ENCODE results near the gene OR10H5. TPM values are rescaled to one million over a fixed set of nuclear protein-coding genes. Genes with fewer than 3 reads are reported as not detected.

The OR10H5 gene, protein sequence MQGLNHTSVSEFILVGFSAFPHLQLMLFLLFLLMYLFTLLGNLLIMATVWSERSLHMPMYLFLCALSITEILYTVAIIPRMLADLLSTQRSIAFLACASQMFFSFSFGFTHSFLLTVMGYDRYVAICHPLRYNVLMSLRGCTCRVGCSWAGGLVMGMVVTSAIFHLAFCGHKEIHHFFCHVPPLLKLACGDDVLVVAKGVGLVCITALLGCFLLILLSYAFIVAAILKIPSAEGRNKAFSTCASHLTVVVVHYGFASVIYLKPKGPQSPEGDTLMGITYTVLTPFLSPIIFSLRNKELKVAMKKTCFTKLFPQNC
- not detected in 2 replicates for total RNA-seq
- total RNA-seq (2013) = not detected
- polyA plus RNA-seq = not detected in 2 replicates
- not detected in 2 replicates for polyA minus RNA-seq

DNA sequence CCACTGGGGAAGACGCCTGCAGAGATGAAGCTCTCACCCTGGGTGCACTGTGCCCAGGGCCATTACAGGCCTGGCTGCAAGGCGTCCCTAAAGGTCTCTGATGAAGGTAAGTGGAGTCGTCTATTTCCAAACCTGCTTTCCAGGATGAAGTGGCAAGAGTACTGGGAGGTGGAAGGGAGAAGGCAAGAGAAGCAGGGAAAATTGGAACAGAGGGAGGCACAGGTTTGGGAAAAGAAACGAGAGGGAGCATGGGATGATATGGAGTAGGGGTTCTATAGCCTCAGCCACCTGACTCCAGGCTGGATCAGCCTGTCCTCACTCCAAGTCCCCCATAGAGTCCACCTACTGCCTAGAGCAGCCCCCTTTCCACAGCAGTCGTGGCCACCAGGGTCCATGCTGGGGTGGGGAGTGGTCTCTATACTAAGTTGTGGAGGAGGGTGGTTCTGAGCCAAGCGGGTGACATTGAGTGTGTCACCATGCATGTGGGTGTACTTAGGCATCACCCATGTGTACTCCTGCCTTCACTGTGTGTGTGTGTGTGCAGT is at the start of gene OR10H5:
OR10H5 (plus strand) TSS at position 51 of the 545 bp plus-strand sequence. CDS start 6,388 bp downstream, outside the sequence.
- 81% methylated on average over 4 of the region's 6 CpGs for WGBS (ENCODE audit: insufficient coverage)
- Histone ChIP-seq H3K79me2 (ENCODE audit: control insufficient read depth, insufficient read depth, low read length) (no peaks in the 10 kb centered on the region), H3K27ac (ENCODE audit: low read length in 2 of 2) (no peak within 1 kb of the TSS), H3K4me3 (ENCODE audit: control extremely low read depth in 1 of 5, extremely low read depth in 1 of 5, insufficient read depth in 1 of 5, low read depth in 2 of 5, low read length in 4 of 5) (no peak within 1 kb of the TSS), H3K27me3 (replicated peaks in 1 of 4; ENCODE audit: control extremely low read depth in 1 of 4, control insufficient read depth in 3 of 4, insufficient read depth in 4 of 4, low read length in 3 of 4) (peaks cover 0 to 4% (median 0%) of the 10 kb centered on the region in 4 experiments), H3K4me1 (ENCODE audit: control insufficient read depth in 2 of 2, insufficient read depth in 2 of 2, low read length in 2 of 2) (no peaks in the 10 kb centered on the region), H3K9me3 (ENCODE audit: control extremely low read depth in 1 of 3, control insufficient read depth in 2 of 3, insufficient read depth in 1 of 3, low read length in 2 of 3) (peaks cover 0 to 2% (median 0%) of the 10 kb centered on the region in 3 donors), H4K20me1 (ENCODE audit: control insufficient read depth, insufficient read depth, low read length, poor library complexity, severe bottlenecking) (no peaks in the 10 kb centered on the region), H2AFZ (ENCODE audit: insufficient read depth, low read depth, low read length, poor library complexity, severe bottlenecking) (no peak within 1 kb of the TSS), H3K4me2 (replicated peaks; ENCODE audit: low read depth, low read length, poor library complexity, severe bottlenecking) (no peak within 1 kb of the TSS), H3K9ac (ENCODE audit: low read length) (no peak within 1 kb of the TSS), H3K36me3 (replicated peaks in 1 of 2; ENCODE audit: control extremely low read depth in 1 of 2, control insufficient read depth in 1 of 2, extremely low read depth in 1 of 2, insufficient read depth in 2 of 2, low read length in 1 of 2) (no peaks in the 10 kb centered on the region)
- CTCF ChIA-PET = no interaction called here
- DNase-seq = no peak
- ATAC-seq (ENCODE audit: low read depth) = no peak
- Mint-ChIP-seq H3K4me1 (no peaks in the 10 kb centered on the region), H3K9me3 (ENCODE audit: insufficient read depth) (no peaks in the 10 kb centered on the region), H3K27me3 (peaks cover 29% of the 10 kb centered on the region), H3K27ac (no peak within 1 kb of the TSS), H3K4me3 (no peak within 1 kb of the TSS)
- POLR2A ChIA-PET = no interaction called here
- intact Hi-C loops (cut with micrococcal nuclease) = no loop called here
- TF ChIP-seq, protein P1, sequence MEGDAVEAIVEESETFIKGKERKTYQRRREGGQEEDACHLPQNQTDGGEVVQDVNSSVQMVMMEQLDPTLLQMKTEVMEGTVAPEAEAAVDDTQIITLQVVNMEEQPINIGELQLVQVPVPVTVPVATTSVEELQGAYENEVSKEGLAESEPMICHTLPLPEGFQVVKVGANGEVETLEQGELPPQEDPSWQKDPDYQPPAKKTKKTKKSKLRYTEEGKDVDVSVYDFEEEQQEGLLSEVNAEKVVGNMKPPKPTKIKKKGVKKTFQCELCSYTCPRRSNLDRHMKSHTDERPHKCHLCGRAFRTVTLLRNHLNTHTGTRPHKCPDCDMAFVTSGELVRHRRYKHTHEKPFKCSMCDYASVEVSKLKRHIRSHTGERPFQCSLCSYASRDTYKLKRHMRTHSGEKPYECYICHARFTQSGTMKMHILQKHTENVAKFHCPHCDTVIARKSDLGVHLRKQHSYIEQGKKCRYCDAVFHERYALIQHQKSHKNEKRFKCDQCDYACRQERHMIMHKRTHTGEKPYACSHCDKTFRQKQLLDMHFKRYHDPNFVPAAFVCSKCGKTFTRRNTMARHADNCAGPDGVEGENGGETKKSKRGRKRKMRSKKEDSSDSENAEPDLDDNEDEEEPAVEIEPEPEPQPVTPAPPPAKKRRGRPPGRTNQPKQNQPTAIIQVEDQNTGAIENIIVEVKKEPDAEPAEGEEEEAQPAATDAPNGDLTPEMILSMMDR (IDR thresholded peaks at IDR 0.05) = no peak
- TF ChIP-seq EZH2 (IDR thresholded peaks at IDR 0.05; ENCODE audit: borderline replicate concordance, insufficient read depth, low read depth, low read length, poor library complexity, severe bottlenecking) = no peak

DNA sequence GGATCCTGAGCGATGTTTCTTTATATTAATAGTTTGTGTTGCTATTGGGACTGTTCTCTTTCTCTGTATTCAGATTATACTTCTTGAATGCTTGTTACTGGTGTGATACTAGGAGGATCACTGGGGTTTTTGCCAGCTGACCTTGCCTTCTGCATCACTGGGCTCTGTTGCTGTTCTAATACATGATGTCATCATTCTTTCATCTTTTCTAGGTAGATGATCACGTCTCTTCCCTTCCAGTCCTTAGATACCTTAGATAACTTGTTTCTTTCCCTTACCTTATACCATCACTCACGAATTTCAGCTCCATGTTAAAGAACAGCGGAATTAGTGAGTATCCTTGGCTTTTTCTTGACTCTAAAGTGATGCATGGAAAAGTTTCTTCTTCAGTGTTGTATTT is 49.7 kb upstream of the OR10H5 start, which contains the start of gene OR10H3:
OR10H3 (plus strand) TSS at position 264 of the 400 bp plus-strand sequence. CDS start 3,408 bp downstream, outside the sequence.
- H3K9ac ChIP-seq (ENCODE audit: low read length) = no peak within 1 kb of the TSS
- peaks cover 9% of the 10 kb centered on the region for H3K9me3 Mint-ChIP-seq (ENCODE audit: insufficient read depth)
- no peaks in the 10 kb centered on the region for H4K20me1 ChIP-seq (ENCODE audit: control insufficient read depth, insufficient read depth, low read length, poor library complexity, severe bottlenecking)
- no peak within 1 kb of the TSS for H3K4me3 Mint-ChIP-seq
- no peak within 1 kb of the TSS for H3K27ac Mint-ChIP-seq
- no peaks in the 10 kb centered on the region for H3K4me1 Mint-ChIP-seq
- peaks cover 0 to 11% (median 2%) of the 10 kb centered on the region in 4 experiments for H3K27me3 ChIP-seq (replicated peaks in 1 of 4; ENCODE audit: control extremely low read depth in 1 of 4, control insufficient read depth in 3 of 4, insufficient read depth in 4 of 4, low read length in 3 of 4)
- intact Hi-C loops (cut with micrococcal nuclease) = no loop called here
- H3K36me3 ChIP-seq (replicated peaks in 1 of 2; ENCODE audit: control extremely low read depth in 1 of 2, control insufficient read depth in 1 of 2, extremely low read depth in 1 of 2, insufficient read depth in 2 of 2, low read length in 1 of 2) = no peaks in the 10 kb centered on the region
- H3K4me2 ChIP-seq (replicated peaks; ENCODE audit: low read depth, low read length, poor library complexity, severe bottlenecking) = no peak within 1 kb of the TSS
- DNase-seq = no peak
- no peak within 1 kb of the TSS for H3K27ac ChIP-seq (ENCODE audit: low read length in 2 of 2)
- H3K4me3 ChIP-seq (ENCODE audit: control extremely low read depth in 1 of 5, extremely low read depth in 1 of 5, insufficient read depth in 1 of 5, low read depth in 2 of 5, low read length in 4 of 5) = no peak within 1 kb of the TSS
- no peaks in the 10 kb centered on the region for H3K4me1 ChIP-seq (ENCODE audit: control insufficient read depth in 2 of 2, insufficient read depth in 2 of 2, low read length in 2 of 2)
- no peak for ATAC-seq (ENCODE audit: low read depth)
- H3K79me2 ChIP-seq (ENCODE audit: control insufficient read depth, insufficient read depth, low read length) = no peaks in the 10 kb centered on the region
- peaks cover 41% of the 10 kb centered on the region for H3K27me3 Mint-ChIP-seq
- CTCF ChIA-PET = no interaction called here
- H3K9me3 ChIP-seq (ENCODE audit: control extremely low read depth in 1 of 3, control insufficient read depth in 2 of 3, insufficient read depth in 1 of 3, low read length in 2 of 3) = peaks cover 3 to 18% (median 9%) of the 10 kb centered on the region in 3 donors
- WGBS (ENCODE audit: insufficient coverage) = 60% methylated on average over 1 of the region's 4 CpGs
- POLR2A ChIA-PET = no interaction called here
- TF ChIP-seq EZH2 (IDR thresholded peaks at IDR 0.05; ENCODE audit: borderline replicate concordance, insufficient read depth, low read depth, low read length, poor library complexity, severe bottlenecking) = no peak
- TF ChIP-seq, protein P1 (IDR thresholded peaks at IDR 0.05) = no peak
- no peak within 1 kb of the TSS for H2AFZ ChIP-seq (ENCODE audit: insufficient read depth, low read depth, low read length, poor library complexity, severe bottlenecking)
